K562 (cell line): ENCODE data around the gene QKI. TPM values are rescaled to one million over a fixed set of nuclear protein-coding genes. Genes with fewer than 3 reads are reported as not detected.

Experiments used
- ATAC-seq: fragments of 200-7000 bp; cut with Tn5 transposase; 3 replicates; pipeline ENCODE4 v1.9.1; 2020; ENCODE audit warnings: moderate library complexity
- BruUV-seq: library from RNA; stranded (reverse); fragments of 400-500 nt; replicated peaks from 2 replicates; lab custom pipeline; 2021; lab: Mats Ljungman, UMichigan
- CTCF ChIA-PET: fragments of 300-600 bp; formaldehyde crosslinking; extraction: SDS; loops from one replicate; lab custom pipeline; 2021; ENCODE audit warnings: low intra/inter-chr PET ratio; lab: Yijun Ruan, JAX
- POLR2A ChIA-PET: fragments of 300-600, 350-650 bp; sonication (Branson Sonifier 250); formaldehyde crosslinking; extraction: SDS; loops from one replicate; lab custom pipeline; 2021; ENCODE audit warnings: antibody characterized with exemption, inconsistent platforms; lab: Yijun Ruan, JAX
- DNase-seq, 4 experiments: peaks; one replicate each; pipeline versions ENCODE4 v3.0.0 to v3.0.0-alpha.2; 2011 to 2018; ENCODE audit warnings: low spot score in 3 of 4, mixed read lengths in 3 of 4; ENCODE audit errors: extremely low read depth in 1 of 4
- FAIRE-seq: peaks from 2 replicates; lab custom pipeline; 2011; peaks lifted over from hg19 to GRCh38; lab: Jason Lieb, UNC
- H2AFZ ChIP-seq: 2 replicates; pipeline ENCODE4 v1.6.0; 2011; ENCODE audit warnings: low read depth, low read length, control low read depth, inconsistent platforms
- H3K27ac ChIP-seq: fragments of 200-600 bp; 3 replicates; pipeline ENCODE4 v1.8.0; 2011; ENCODE audit warnings: low read depth, mild to moderate bottlenecking, control low read depth, inconsistent platforms, low read length, moderate library complexity, mixed read lengths; ENCODE audit errors: extremely low read depth
- H3K27me3 ChIP-seq, 2 experiments: fragments of 300-600 bp in 1 of 2; 2 replicates in 1 of 2; 3 replicates in 1 of 2; pipeline versions ENCODE4 v1.6.0 to v1.8.0; 2011; ENCODE audit warnings: inconsistent platforms in 2 of 2, low read length in 2 of 2, mild to moderate bottlenecking in 1 of 2, mixed read lengths in 1 of 2, moderate library complexity in 1 of 2; ENCODE audit not compliant: control insufficient read depth in 2 of 2, insufficient read depth in 2 of 2
- H3K36me3 ChIP-seq: fragments of 300-600 bp; 3 replicates; pipeline ENCODE4 v1.8.0; 2011; ENCODE audit warnings: mild to moderate bottlenecking, low read length, inconsistent platforms; ENCODE audit not compliant: control insufficient read depth, insufficient read depth
- H3K4me1 ChIP-seq, 2 experiments: fragments of 200-600 bp in 1 of 2; replicated peaks in 1 of 2; 2 replicates in 1 of 2; 3 replicates in 1 of 2; pipeline versions ENCODE4 v1.5.1 to v1.8.0; 2011; ENCODE audit warnings: inconsistent platforms in 2 of 2, low read length in 2 of 2, mild to moderate bottlenecking in 1 of 2, mixed read lengths in 1 of 2, moderate library complexity in 1 of 2; ENCODE audit not compliant: control insufficient read depth in 2 of 2, insufficient read depth in 2 of 2
- H3K4me2 ChIP-seq: 2 replicates; pipeline ENCODE4 v1.6.1; 2011; ENCODE audit warnings: low read length, control low read depth, inconsistent platforms, mixed read lengths; ENCODE audit not compliant: insufficient read depth
- H3K4me3 ChIP-seq: fragments of 200-600 bp; sonication (generic), shearing (Covaris generic); 2 replicates; pipeline ENCODE4 v1.5.1; 2016; ENCODE audit warnings: control low read depth, inconsistent platforms
- H3K79me2 ChIP-seq: fragments of 200-600 bp; 3 replicates; pipeline ENCODE4 v1.8.0; 2011; ENCODE audit warnings: low read length, inconsistent platforms; ENCODE audit not compliant: control insufficient read depth, insufficient read depth
- H3K9ac ChIP-seq, 2 experiments: 2 replicates each; pipeline versions ENCODE4 v1.6.0 to v1.6.1; 2011; ENCODE audit warnings: low read depth in 2 of 2, low read length in 2 of 2, control low read depth in 1 of 2, inconsistent platforms in 1 of 2, mild to moderate bottlenecking in 1 of 2, mixed read lengths in 1 of 2; ENCODE audit not compliant: insufficient read depth in 1 of 2
- H3K9me1 ChIP-seq: one replicate; pipeline ENCODE4 v1.6.0; 2011; ENCODE audit warnings: inconsistent platforms, mild to moderate bottlenecking, low read length, moderate library complexity; ENCODE audit not compliant: control insufficient read depth, insufficient read depth
- H3K9me3 ChIP-seq: replicated peaks from 2 replicates; pipeline ENCODE4 v1.5.1; 2011; ENCODE audit warnings: low read depth, low read length, inconsistent platforms; ENCODE audit not compliant: control insufficient read depth, insufficient read depth
- H4K20me1 ChIP-seq: replicated peaks from 2 replicates; pipeline ENCODE4 v1.6.1; 2011; ENCODE audit warnings: low read length, inconsistent platforms, mixed read lengths; ENCODE audit not compliant: control insufficient read depth, insufficient read depth
- CBX1 ChIP-seq: sonication (generic); IDR thresholded peaks from 2 replicates; pipeline ENCODE4 v1.6.1; 2016; ENCODE audit warnings: antibody characterized with exemption, low read depth, mild to moderate bottlenecking
- CBX5 ChIP-seq: IDR thresholded peaks from 2 replicates; pipeline ENCODE4 v1.6.1; 2014; ENCODE audit warnings: low read depth, borderline replicate concordance
- CC2D1A ChIP-seq: fragments of 450-650 bp; IDR thresholded peaks from 2 replicates; pipeline ENCODE4 v1.6.1; 2017; ENCODE audit warnings: mild to moderate bottlenecking
- MEF2D ChIP-seq: conservative IDR thresholded peaks from 2 replicates; pipeline ENCODE4 v1.6.1; 2016; ENCODE audit warnings: low read depth, missing genetic modification characterization, missing compliant biosample characterization
- SETDB1 ChIP-seq: IDR thresholded peaks from one replicate; pipeline ENCODE4 v1.6.1; 2012; ENCODE audit warnings: low read length, control low read depth, inconsistent platforms
- SMAD1 ChIP-seq: fragments of 150-350 bp; IDR thresholded peaks from 2 replicates; pipeline ENCODE4 v1.6.1; 2014; ENCODE audit warnings: low read length, low read depth; ENCODE audit not compliant: partially characterized antibody
- SMARCE1 ChIP-seq: fragments of 450-650 bp; IDR thresholded peaks from 2 replicates; pipeline ENCODE4 v1.7.1; 2016; ENCODE audit warnings: mild to moderate bottlenecking
- TRIM28 ChIP-seq: fragments of 450-650 bp; IDR thresholded peaks from 2 replicates; pipeline ENCODE4 v1.6.1; 2017
- TSHZ1 ChIP-seq: fragments of 250-450 bp; sonication (Bioruptor Pico); IDR thresholded peaks from 2 replicates; pipeline ENCODE4 v1.4.0; 2020; ENCODE audit warnings: mild to moderate bottlenecking, moderate library complexity
- ZC3H4 ChIP-seq: sonication (generic); formaldehyde crosslinking; IDR thresholded peaks from 2 replicates; pipeline ENCODE4 v1.9.0; 2021; ENCODE audit warnings: missing genetic modification reagents, borderline replicate concordance
- ZC3H8 ChIP-seq: fragments of 450-650 bp; IDR thresholded peaks from 2 replicates; pipeline ENCODE4 v1.6.1; 2017
- ZFX ChIP-seq: sonication (generic); formaldehyde crosslinking; IDR thresholded peaks from 2 replicates; pipeline ENCODE4 v1.8.0; 2022; ENCODE audit warnings: mild to moderate bottlenecking, missing genetic modification reagents, moderate library complexity
- ZMIZ1 ChIP-seq, 2 experiments: fragments of 150-350 bp in 1 of 2; IDR thresholded peaks; 2 replicates each; pipeline ENCODE4 v1.6.1; 2012 to 2016; ENCODE audit warnings: low read depth in 2 of 2, low read length in 2 of 2, mild to moderate bottlenecking in 1 of 2, moderate library complexity in 1 of 2
- ZNF384 ChIP-seq: IDR thresholded peaks from 2 replicates; pipeline ENCODE4 v1.6.1; 2012; ENCODE audit warnings: low read depth, low read length, improper control_type of control experiment
- WGBS: fragments of 100-300 bp; shearing (Covaris generic); methylation state at CpG from one replicate; pipeline ENCODE4 v1.1.6; 2016; ENCODE audit warnings: low coverage, mixed read lengths; ENCODE audit not compliant: insufficient coverage; ENCODE audit errors: missing lambda C conversion rate; 5-methylcytosine and 5-hydroxymethylcytosine counted together
- in situ Hi-C: fragments of 300-500 bp; cut with MboI; formaldehyde crosslinking; loops from 4 replicates; pipeline ENCODE4 v1.15.0; 2018; ENCODE audit warnings: inconsistent platforms, mixed read lengths
- intact Hi-C: fragments of 100-400 bp; cut with micrococcal nuclease; formaldehyde crosslinking; loops from 2 replicates; pipeline ENCODE4 v1.14.2; 2022
- polyA plus RNA-seq, 8 experiments: library from polyadenylated mRNA; depleted of rRNA in 4 of 8; stranded (reverse) in 5 of 8; unstranded in 3 of 8; fragments of >200 nt; fragmentation: Nextera tagmentation in 2 of 8; fragmentation: Illumina TruSeq in 1 of 8; extraction: Ambion mirVana in 2 of 8; extraction: Trizol in 1 of 8; gene quantifications; 2 replicates each; pipeline versions ENCODE4 v1.2.1 to v1.2.3, GENCODE V29; 2011 to 2014; ENCODE audit warnings: inconsistent platforms in 1 of 8, missing spikeins in 1 of 8
- total RNA-seq, 7 experiments: library from RNA; depleted of rRNA in 6 of 7; stranded (reverse); fragments of >200 nt in 6 of 7; fragmentation: Illumina TruSeq in 2 of 7; extraction: Trizol in 2 of 7; gene quantifications; 2 replicates each; pipeline versions ENCODE4 v1.2.1 to v1.2.3, GENCODE V29; 2011 to 2021; ENCODE audit warnings: low replicate concordance in 1 of 7
- TF ChIP-seq, protein P1 (sequence below): fragments of 450-650 bp; IDR thresholded peaks from 2 replicates; pipeline ENCODE4 v1.6.1; 2018; ENCODE audit warnings: mild to moderate bottlenecking, low read depth; ENCODE audit not compliant: partially characterized antibody

Gene QKI
- total and polyA plus RNA-seq, 9 of the 15 experiments (the other 6 are each of a cell fraction or from before 2014, with no cell fraction given): 20.4 to 215 (median 123) TPM

GRCh38 chr6:163504984-163505640 lies 90.6 kb downstream of the QKI start:
- Histone ChIP-seq H3K4me3 (no peak overlapping the region), H3K9me1 (no peaks in the 10 kb centered on the region), H3K9me3 (peaks cover 31% of the 10 kb centered on the region), H3K27ac (no peak overlapping the region), H3K79me2 (peaks cover 94% of the 10 kb centered on the region), H3K27me3 (no peaks in the 10 kb centered on the region), H2AFZ (no peak overlapping the region), H3K4me1 (no peaks in the 10 kb centered on the region), H3K9ac (no peak overlapping the region), H4K20me1 (no peaks in the 10 kb centered on the region), H3K4me2 (no peak overlapping the region), H3K36me3 (peaks cover 14% of the 10 kb centered on the region; the same call in 2 of the 3 replicates)
- no TSS peak for BruUV-seq
- intact Hi-C loops (no loop called here), in situ Hi-C loops (no loop called here)
- 85% methylated on average over 7 of the region's 8 CpGs for WGBS
- ATAC-seq: no peak
- ChIA-PET CTCF (no interaction called here), POLR2A (interaction anchor here (0.6 to 1.1 kb wide), 2 partner anchors 11 to 164 kb away, joined by 3 read pairs; no protein-coding TSS in a partner anchor)
- FAIRE-seq: no peak
- no peak for DNase-seq
- TF ChIP-seq ZFX (no peak), SMAD1 (no peak), TSHZ1 (no peak), MEF2D (tag) (no peak), SMARCE1 (no peak), SETDB1 (no peak), CBX5 (no peak), ZC3H4 (CRISPR knock-in tag) (no peak), ZC3H8 (no peak), TRIM28 (0 out of 2 replicates have a peak, but pooled peaks have one; percentile 59), ZMIZ1 (IDR thresholded peaks at IDR 0.05; ENCODE audit: low read depth in 2 of 2, low read length in 2 of 2) (no peak), CBX1 (0 out of 2 replicates have a peak, but pooled peaks have one; percentile 38), ZNF384 (no peak), CC2D1A (no peak)
- TF ChIP-seq, protein P1, sequence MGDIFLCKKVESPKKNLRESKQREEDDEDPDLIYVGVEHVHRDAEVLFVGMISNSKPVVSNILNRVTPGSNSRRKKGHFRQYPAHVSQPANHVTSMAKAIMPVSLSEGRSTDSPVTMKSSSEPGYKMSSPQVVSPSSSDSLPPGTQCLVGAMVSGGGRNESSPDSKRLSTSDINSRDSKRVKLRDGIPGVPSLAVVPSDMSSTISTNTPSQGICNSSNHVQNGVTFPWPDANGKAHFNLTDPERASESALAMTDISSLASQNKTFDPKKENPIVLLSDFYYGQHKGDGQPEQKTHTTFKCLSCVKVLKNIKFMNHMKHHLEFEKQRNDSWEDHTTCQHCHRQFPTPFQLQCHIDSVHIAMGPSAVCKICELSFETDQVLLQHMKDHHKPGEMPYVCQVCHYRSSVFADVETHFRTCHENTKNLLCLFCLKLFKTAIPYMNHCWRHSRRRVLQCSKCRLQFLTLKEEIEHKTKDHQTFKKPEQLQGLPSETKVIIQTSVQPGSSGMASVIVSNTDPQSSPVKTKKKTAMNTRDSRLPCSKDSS: no peak
